NCI-H1694 (cell line): ENCODE data around the gene GALNT17.

ENCODE experiments used
- DNase-seq: peaks from one replicate; lab custom pipeline; 2025; lab: John Stamatoyannopoulos, UW

Gene GALNT17

GRCh38 chr7:71285571-71286145, 153.7 kb downstream of the GALNT17 start:
- DNase-seq, result no peak

- no peak for DNase-seq
Measured at GRCh38 chr7:71286336-71286735, 154.4 kb downstream of the GALNT17 start.

GRCh38 chr7:71286924-71287323, 155.0 kb downstream of the GALNT17 start:
- no peak for DNase-seq

- no peak for DNase-seq
Measured at GRCh38 chr7:71290452-71290851, 158.5 kb downstream of the GALNT17 start.

- DNase-seq, result no peak
Measured at GRCh38 chr7:71298378-71298777, 166.4 kb downstream of the GALNT17 start.

GRCh38 chr7:71300086-71300485, 168.1 kb downstream of the GALNT17 start:
- DNase-seq, result no peak

- DNase-seq, result no peak
Measured at GRCh38 chr7:71300603-71301002, 168.7 kb downstream of the GALNT17 start.

GRCh38 chr7:71301167-71301566, 169.2 kb downstream of the GALNT17 start:
- DNase-seq, result no peak

GRCh38 chr7:71303566-71303965, 171.6 kb downstream of the GALNT17 start:
- no peak for DNase-seq

- no peak for DNase-seq
Measured at GRCh38 chr7:71308096-71308495, 176.2 kb downstream of the GALNT17 start.

GRCh38 chr7:71311576-71311975, 179.6 kb downstream of the GALNT17 start:
- no peak for DNase-seq

GRCh38 chr7:71312755-71313490, 181.0 kb downstream of the GALNT17 start:
- DNase-seq, result no peak

GRCh38 chr7:71313553-71313952, 181.6 kb downstream of the GALNT17 start:
- no peak for DNase-seq

- no peak for DNase-seq
Measured at GRCh38 chr7:71320916-71321315, 189.0 kb downstream of the GALNT17 start.

- DNase-seq, result no peak
Measured at GRCh38 chr7:71322201-71322600, 190.3 kb downstream of the GALNT17 start.

- no peak for DNase-seq
Measured at GRCh38 chr7:71323726-71324125, 191.8 kb downstream of the GALNT17 start.

- no peak for DNase-seq
Measured at GRCh38 chr7:71325151-71325550, 193.2 kb downstream of the GALNT17 start.

GRCh38 chr7:71326595-71326994, 194.7 kb downstream of the GALNT17 start:
- no peak for DNase-seq

GRCh38 chr7:71327946-71328345, 196.0 kb downstream of the GALNT17 start:
- DNase-seq, result no peak

- DNase-seq, result no peak
Measured at GRCh38 chr7:71329030-71329660, 197.2 kb downstream of the GALNT17 start.

GRCh38 chr7:71332207-71332606, 200.3 kb downstream of the GALNT17 start:
- DNase-seq, result no peak

GRCh38 chr7:71334541-71334940, 202.6 kb downstream of the GALNT17 start:
- no peak for DNase-seq

GRCh38 chr7:71338866-71339265, 206.9 kb downstream of the GALNT17 start:
- no peak for DNase-seq
